GM23248 (cell line): Measurements from ENCODE around the gene COPS9.

Source experiments
- EZH2 ChIP-seq: fragments of 200-600 bp; sonication (generic); IDR thresholded peaks from 2 replicates; pipeline ENCODE4 v1.6.1; 2018; ENCODE audit warnings: antibody characterized with exemption, mild to moderate bottlenecking; ENCODE audit not compliant: insufficient read depth, poor library complexity, severe bottlenecking
- EZH2phosphoT487 ChIP-seq: fragments of 200-600 bp; sonication (generic); IDR thresholded peaks from 2 replicates; pipeline ENCODE4 v1.6.1; 2018; ENCODE audit warnings: antibody characterized with exemption, moderate library complexity, mild to moderate bottlenecking, low read depth; ENCODE audit not compliant: insufficient read depth

- TF ChIP-seq EZH2: no peak
- no peak for TF ChIP-seq EZH2phosphoT487
Observed at GRCh38 chr2:240107477-240107796, 28.7 kb downstream of the COPS9 start.
